ENCODE data around the gene GPD1. TPM values are rescaled to one million over a fixed set of nuclear protein-coding genes. Genes with fewer than 3 reads are reported as not detected.

Gene GPD1
- total and polyA plus RNA-seq, 9 of the 15 experiments (the other 6 are each of a cell fraction or from before 2014, with no cell fraction given), result 0.13 to 1.00 (median 0.55) TPM

DNA sequence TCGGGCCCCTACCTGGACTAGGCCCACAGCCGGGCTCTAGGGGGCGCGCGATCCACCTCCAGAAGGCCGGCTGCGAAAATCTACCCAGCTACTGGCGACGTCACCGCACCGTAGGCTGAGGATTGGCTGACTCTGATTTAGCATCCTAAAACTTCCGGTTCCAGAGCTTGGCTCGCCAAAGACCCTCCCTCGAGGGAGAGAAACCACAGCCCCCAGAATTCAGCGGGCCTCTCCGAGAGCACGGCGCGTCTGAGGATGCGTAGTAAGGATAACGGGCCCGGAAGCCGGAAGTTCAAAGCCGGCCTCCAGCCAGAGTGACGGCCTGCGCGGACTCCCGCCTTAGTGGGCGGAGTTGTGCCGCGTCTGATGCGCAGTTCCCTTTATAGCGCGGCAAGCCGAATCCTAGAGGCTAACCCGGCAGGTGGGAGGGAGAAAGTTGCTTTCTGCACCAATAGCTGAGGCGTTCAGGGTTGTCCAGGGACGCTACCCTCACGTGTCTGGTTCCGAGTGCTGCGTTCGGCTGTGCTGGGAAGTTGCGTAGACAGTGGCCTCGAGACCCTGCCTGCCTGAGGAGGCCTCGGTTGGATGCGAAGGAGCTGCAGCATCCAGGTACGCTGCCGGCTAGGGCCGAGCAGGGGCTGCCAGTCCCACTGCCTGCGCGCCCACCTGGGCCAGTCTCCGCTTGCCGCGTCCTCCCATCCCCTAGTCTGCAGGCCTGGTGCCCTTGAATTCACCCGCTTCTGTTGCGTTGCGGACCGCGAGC lies 8.1 kb downstream of the GPD1 start, which contains the start of gene COX14 (continued):
- TF ChIP-seq, protein P1, sequence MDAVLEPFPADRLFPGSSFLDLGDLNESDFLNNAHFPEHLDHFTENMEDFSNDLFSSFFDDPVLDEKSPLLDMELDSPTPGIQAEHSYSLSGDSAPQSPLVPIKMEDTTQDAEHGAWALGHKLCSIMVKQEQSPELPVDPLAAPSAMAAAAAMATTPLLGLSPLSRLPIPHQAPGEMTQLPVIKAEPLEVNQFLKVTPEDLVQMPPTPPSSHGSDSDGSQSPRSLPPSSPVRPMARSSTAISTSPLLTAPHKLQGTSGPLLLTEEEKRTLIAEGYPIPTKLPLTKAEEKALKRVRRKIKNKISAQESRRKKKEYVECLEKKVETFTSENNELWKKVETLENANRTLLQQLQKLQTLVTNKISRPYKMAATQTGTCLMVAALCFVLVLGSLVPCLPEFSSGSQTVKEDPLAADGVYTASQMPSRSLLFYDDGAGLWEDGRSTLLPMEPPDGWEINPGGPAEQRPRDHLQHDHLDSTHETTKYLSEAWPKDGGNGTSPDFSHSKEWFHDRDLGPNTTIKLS (IDR thresholded peaks at IDR 0.05; ENCODE audit: borderline replicate concordance, low read depth), result peak; percentile 83
- TF ChIP-seq NR1H2 (CRISPR knock-in tag; IDR thresholded peaks at IDR 0.05) (no peak), DLX4 (CRISPR knock-in tag; IDR thresholded peaks at IDR 0.05) (no peak), SNRNP70 (optimal IDR thresholded peaks at IDR 0.05; ENCODE audit: low read depth, low read length) (no peak), ZNF174 (CRISPR knock-in tag; IDR thresholded peaks at IDR 0.05) (no peak), ETV5 (CRISPR knock-in tag; IDR thresholded peaks at IDR 0.05; ENCODE audit: low read depth) (0 out of 2 replicates have a peak, but pooled peaks have one; percentile 26), MEIS2 (IDR thresholded peaks at IDR 0.05; ENCODE audit: partially characterized antibody) (peak; percentile 71), GTF2F1 (IDR thresholded peaks at IDR 0.05; ENCODE audit: low read depth, low read length) (peak; percentile 97; the same call in 1 of the 2 replicates), NCOA1 (IDR thresholded peaks at IDR 0.05; ENCODE audit: low read depth) (no peak), CXXC5 (CRISPR knock-in tag; IDR thresholded peaks at IDR 0.05) (peak; percentile 98), ARID1B (IDR thresholded peaks at IDR 0.05) (no peak), ZNF263 (CRISPR knock-in tag; IDR thresholded peaks at IDR 0.05; ENCODE audit: borderline replicate concordance) (no peak; the same call in 1 of the 2 replicates), NFE2L1 (tag; IDR thresholded peaks at IDR 0.05; ENCODE audit: borderline replicate concordance, low read depth) (no peak), ESRRA (IDR thresholded peaks at IDR 0.05; ENCODE audit: borderline replicate concordance, low read depth) (peak; percentile 70), PRDM10 (IDR thresholded peaks at IDR 0.05; ENCODE audit: partially characterized antibody) (peak; percentile 14), ZNF695 (CRISPR knock-in tag; IDR thresholded peaks at IDR 0.05) (no peak)
- TF ChIP-seq, protein P2, sequence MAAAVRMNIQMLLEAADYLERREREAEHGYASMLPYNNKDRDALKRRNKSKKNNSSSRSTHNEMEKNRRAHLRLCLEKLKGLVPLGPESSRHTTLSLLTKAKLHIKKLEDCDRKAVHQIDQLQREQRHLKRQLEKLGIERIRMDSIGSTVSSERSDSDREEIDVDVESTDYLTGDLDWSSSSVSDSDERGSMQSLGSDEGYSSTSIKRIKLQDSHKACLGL (CRISPR knock-in tag; IDR thresholded peaks at IDR 0.05; ENCODE audit: borderline replicate concordance, poor library complexity, severe bottlenecking), result peak; percentile 35
- TF ChIP-seq, protein P3, sequence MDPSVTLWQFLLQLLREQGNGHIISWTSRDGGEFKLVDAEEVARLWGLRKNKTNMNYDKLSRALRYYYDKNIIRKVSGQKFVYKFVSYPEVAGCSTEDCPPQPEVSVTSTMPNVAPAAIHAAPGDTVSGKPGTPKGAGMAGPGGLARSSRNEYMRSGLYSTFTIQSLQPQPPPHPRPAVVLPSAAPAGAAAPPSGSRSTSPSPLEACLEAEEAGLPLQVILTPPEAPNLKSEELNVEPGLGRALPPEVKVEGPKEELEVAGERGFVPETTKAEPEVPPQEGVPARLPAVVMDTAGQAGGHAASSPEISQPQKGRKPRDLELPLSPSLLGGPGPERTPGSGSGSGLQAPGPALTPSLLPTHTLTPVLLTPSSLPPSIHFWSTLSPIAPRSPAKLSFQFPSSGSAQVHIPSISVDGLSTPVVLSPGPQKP (CRISPR knock-in tag; IDR thresholded peaks at IDR 0.05), result no peak
